OCI-LY3 (cell line): Measurements from ENCODE around the gene PDE1A.

Experiments
- H2AFZ ChIP-seq: fragments of 200-600, 300-600 bp; shearing (Covaris generic); 2 replicates; pipeline ENCODE4 v1.6.0; 2014; ENCODE audit warnings: antibody characterized with exemption, low read depth, low read length
- H3K27ac ChIP-seq: fragments of 200-600, 300-600 bp; sonication (generic); 2 replicates; pipeline ENCODE4 v1.5.1; 2014; ENCODE audit warnings: mild to moderate bottlenecking, low read length, moderate library complexity, mixed read lengths
- H3K27me3 ChIP-seq: fragments of 200-600, 300-600 bp; sonication (generic); 2 replicates; pipeline ENCODE4 v1.6.1; 2014; ENCODE audit warnings: low read depth, low read length, mixed read lengths
- H3K36me3 ChIP-seq: fragments of 200-600, 300-600 bp; sonication (generic); replicated peaks from 2 replicates; pipeline ENCODE3; 2014; ENCODE audit warnings: low read depth, low read length, mixed read lengths
- H3K4me1 ChIP-seq: fragments of 300-600, 200-600 bp; sonication (generic); 2 replicates; pipeline ENCODE4 v1.6.1; 2014; ENCODE audit warnings: low read length, mixed read lengths
- H3K4me2 ChIP-seq: fragments of 200-600, 300-600 bp; sonication (generic); 2 replicates; pipeline ENCODE4 v1.6.1; 2014; ENCODE audit warnings: low read length, mixed read lengths
- H3K4me3 ChIP-seq: fragments of 300-600, 200-600 bp; sonication (generic); 2 replicates; pipeline ENCODE4 v1.5.1; 2014; ENCODE audit warnings: antibody characterized with exemption, mild to moderate bottlenecking, low read length, moderate library complexity
- H3K79me2 ChIP-seq: fragments of 300-600, 200-600 bp; shearing (Covaris generic); 2 replicates; pipeline ENCODE4 v1.6.1; 2014; ENCODE audit warnings: mild to moderate bottlenecking, low read length, mixed read lengths
- H3K9ac ChIP-seq: fragments of 300-600, 200-600 bp; shearing (Covaris generic); 2 replicates; pipeline ENCODE4 v1.6.0; 2014; ENCODE audit warnings: mild to moderate bottlenecking, low read length, moderate library complexity
- H3K9me3 ChIP-seq: fragments of 200-600, 300-600 bp; shearing (Covaris generic); 2 replicates; pipeline ENCODE4 v1.6.1; 2014; ENCODE audit warnings: low read length, mixed read lengths; ENCODE audit not compliant: insufficient read depth
- H4K20me1 ChIP-seq: fragments of 200-600, 300-600 bp; sonication (generic); 2 replicates; pipeline ENCODE4 v1.6.1; 2016; ENCODE audit warnings: low read length, mixed read lengths; ENCODE audit not compliant: insufficient read depth
- CTCF ChIP-seq: fragments of 200-600, 300-600 bp; sonication (generic); IDR thresholded peaks from 2 replicates; pipeline ENCODE4 v1.5.1; 2014; ENCODE audit warnings: antibody characterized with exemption, low read length, low read depth
- EZH2phosphoT487 ChIP-seq: fragments of 200-600 bp; shearing (Covaris generic); IDR thresholded peaks from 2 replicates; pipeline ENCODE4 v1.6.1; 2018; ENCODE audit warnings: antibody characterized with exemption, mixed run types, low read depth

PDE1A gene

GRCh38 chr2:182181381-182181780 lies 245.5 kb downstream of the PDE1A start:
- H3K4me1 ChIP-seq: no peaks in the 10 kb centered on the region

GRCh38 chr2:182179176-182179575 lies 247.7 kb downstream of the PDE1A start:
- H2AFZ ChIP-seq: no peak overlapping the region
- no peak overlapping the region for H3K4me2 ChIP-seq
- no peaks in the 10 kb centered on the region for H3K36me3 ChIP-seq
- H3K9me3 ChIP-seq: no peaks in the 10 kb centered on the region
- no peaks in the 10 kb centered on the region for H3K79me2 ChIP-seq
- H4K20me1 ChIP-seq: no peaks in the 10 kb centered on the region
- no peak overlapping the region for H3K9ac ChIP-seq
- no peak overlapping the region for H3K27ac ChIP-seq
- H3K4me1 ChIP-seq: peaks cover 3% of the 10 kb centered on the region
- H3K27me3 ChIP-seq: peaks cover 11% of the 10 kb centered on the region; the same call in 1 of the 2 replicates
- TF ChIP-seq CTCF (no peak), EZH2phosphoT487 (no peak)
- H3K4me3 ChIP-seq: no peak overlapping the region

More at GRCh38 chr2:182181381-182181780, 245.5 kb downstream of the PDE1A start:
- Histone ChIP-seq H3K79me2 (no peaks in the 10 kb centered on the region), H2AFZ (no peak overlapping the region), H3K27me3 (peaks cover 11% of the 10 kb centered on the region; the same call in 1 of the 2 replicates), H4K20me1 (no peaks in the 10 kb centered on the region), H3K9ac (no peak overlapping the region), H3K4me3 (no peak overlapping the region), H3K9me3 (no peaks in the 10 kb centered on the region), H3K36me3 (no peaks in the 10 kb centered on the region), H3K4me2 (no peak overlapping the region), H3K27ac (no peak overlapping the region)
- no peak for TF ChIP-seq EZH2phosphoT487
- TF ChIP-seq CTCF: no peak

GRCh38 chr2:182173944-182174622 lies 252.8 kb downstream of the PDE1A start:
- no peaks in the 10 kb centered on the region for H3K79me2 ChIP-seq
- TF ChIP-seq EZH2phosphoT487 (no peak), CTCF (no peak)
- H4K20me1 ChIP-seq: no peaks in the 10 kb centered on the region
- H3K27me3 ChIP-seq: no peaks in the 10 kb centered on the region
- H3K9me3 ChIP-seq: no peaks in the 10 kb centered on the region
- no peaks in the 10 kb centered on the region for H3K36me3 ChIP-seq
- H3K27ac ChIP-seq: no peak overlapping the region
- peaks cover 13% of the 10 kb centered on the region for H3K4me1 ChIP-seq
- H3K9ac ChIP-seq: no peak overlapping the region
- H3K4me3 ChIP-seq: no peak overlapping the region
- peak overlapping the region; percentile 45 for H3K4me2 ChIP-seq
- H2AFZ ChIP-seq: peak overlapping the region; percentile 83

GRCh38 chr2:182170341-182170740 lies 256.5 kb downstream of the PDE1A start:
- Histone ChIP-seq H3K27me3 (no peaks in the 10 kb centered on the region), H3K4me3 (no peak overlapping the region), H3K9me3 (no peaks in the 10 kb centered on the region), H3K4me1 (peaks cover 13% of the 10 kb centered on the region), H3K36me3 (no peaks in the 10 kb centered on the region), H3K27ac (no peak overlapping the region), H3K4me2 (no peak overlapping the region), H3K9ac (no peak overlapping the region), H2AFZ (no peak overlapping the region), H3K79me2 (no peaks in the 10 kb centered on the region), H4K20me1 (no peaks in the 10 kb centered on the region)
- no peak for TF ChIP-seq CTCF
- no peak for TF ChIP-seq EZH2phosphoT487
